HL-60 (cell line): ENCODE measurements around the gene TMEM236.

Source experiments
- CTCF ChIP-seq: IDR thresholded peaks from one replicate; pipeline ENCODE4 v1.5.1; 2011; ENCODE audit warnings: low read length, control low read depth, inconsistent platforms; ENCODE audit not compliant: insufficient read depth
- GABPA ChIP-seq: IDR thresholded peaks from 2 replicates; pipeline ENCODE4 v1.6.1; 2012; ENCODE audit warnings: low read depth
- POLR2AphosphoS5 ChIP-seq: IDR thresholded peaks from 2 replicates; pipeline ENCODE4 v1.6.1; 2012; ENCODE audit warnings: low read depth
- SPI1 ChIP-seq: IDR thresholded peaks from 2 replicates; pipeline ENCODE4 v1.6.1; 2012; ENCODE audit warnings: low read depth, mild to moderate bottlenecking, borderline replicate concordance

GRCh38 chr10:17716161-17716560, 35.8 kb upstream of the TMEM236 start:
- TF ChIP-seq POLR2AphosphoS5 (no peak), CTCF (no peak), SPI1 (no peak), GABPA (no peak)
